Neural progenitor cell (in vitro differentiated cells): ENCODE data around the gene ARHGEF9. TPM values are rescaled to one million over a fixed set of nuclear protein-coding genes. Genes with fewer than 3 reads are reported as not detected.
A peak's percentile ranks its signal among the peaks of the same experiment; 100 is the strongest.

Experiments
- DNase-seq: peaks from one replicate; pipeline ENCODE4 v3.0.0-alpha.2; 2016; ENCODE audit warnings: low spot score
- H2AFZ ChIP-seq: fragments of 200-600 bp; sonication (generic); replicated peaks from 2 replicates; pipeline ENCODE4 v1.6.1; 2016; ENCODE audit warnings: antibody characterized with exemption
- H3F3A ChIP-seq: fragments of 200-600 bp; sonication (generic); 2 replicates; pipeline ENCODE4 v1.6.1; 2016; ENCODE audit warnings: antibody characterized with exemption, low read depth
- H3K27ac ChIP-seq: fragments of 200-600 bp; sonication (generic); 2 replicates; pipeline ENCODE4 v1.5.1; 2016; ENCODE audit warnings: mild to moderate bottlenecking
- H3K27me3 ChIP-seq: fragments of 200-600 bp; sonication (generic); 2 replicates; pipeline ENCODE4 v1.6.1; 2016; ENCODE audit warnings: mild to moderate bottlenecking, moderate library complexity
- H3K36me3 ChIP-seq: fragments of 200-600 bp; sonication (generic); 2 replicates; pipeline ENCODE4 v1.5.1; 2016
- H3K4me1 ChIP-seq: fragments of 200-600 bp; sonication (generic); 2 replicates; pipeline ENCODE4 v1.6.1; 2016; ENCODE audit warnings: mixed run types
- H3K4me2 ChIP-seq: fragments of 200-600 bp; sonication (generic); 2 replicates; pipeline ENCODE4 v1.6.1; 2016
- H3K4me3 ChIP-seq: fragments of 200-600 bp; sonication (generic); 2 replicates; pipeline ENCODE4 v1.5.1; 2016
- H3K79me2 ChIP-seq: fragments of 200-600 bp; sonication (generic); 2 replicates; pipeline ENCODE4 v1.6.1; 2016; ENCODE audit warnings: low read depth
- H3K9ac ChIP-seq: fragments of 200-600 bp; sonication (generic); 2 replicates; pipeline ENCODE4 v1.6.1; 2016
- H3K9me3 ChIP-seq: fragments of 200-600 bp; sonication (generic); 2 replicates; pipeline ENCODE4 v1.5.1; 2016; ENCODE audit warnings: low read depth
- H4K20me1 ChIP-seq: fragments of 200-600 bp; sonication (generic); 2 replicates; pipeline ENCODE4 v1.6.1; 2016; ENCODE audit warnings: low read depth
- H3K27ac Mint-ChIP-seq: 3 replicates; pipeline ENCODE4 v1.8.0; 2021; ENCODE audit warnings: mixed read lengths
- H3K27me3 Mint-ChIP-seq: 2 replicates; pipeline ENCODE4 v1.8.0; 2022; ENCODE audit warnings: low read depth, mild to moderate bottlenecking, inconsistent platforms, moderate library complexity, mixed read lengths; ENCODE audit not compliant: insufficient read depth
- H3K36me3 Mint-ChIP-seq: 3 replicates; pipeline ENCODE4 v1.8.0; 2021; ENCODE audit warnings: mixed read lengths
- H3K4me1 Mint-ChIP-seq: 3 replicates; pipeline ENCODE4 v1.8.0; 2021; ENCODE audit warnings: mixed read lengths
- H3K4me3 Mint-ChIP-seq: 3 replicates; pipeline ENCODE4 v1.8.0; 2021; ENCODE audit warnings: mild to moderate bottlenecking, moderate library complexity, mixed read lengths
- H3K9me3 Mint-ChIP-seq: 3 replicates; pipeline ENCODE4 v1.8.0; 2020; ENCODE audit warnings: mixed read lengths
- CTCF ChIP-seq: fragments of 200-600 bp; sonication (generic); IDR thresholded peaks from 2 replicates; pipeline ENCODE4 v1.5.1; 2017; ENCODE audit warnings: antibody characterized with exemption, mild to moderate bottlenecking
- EZH2 ChIP-seq: fragments of 200-600 bp; sonication (generic); IDR thresholded peaks from 2 replicates; pipeline ENCODE4 v1.6.1; 2017; ENCODE audit warnings: antibody characterized with exemption, mild to moderate bottlenecking, moderate library complexity
- EZH2phosphoT487 ChIP-seq: fragments of 200-600 bp; sonication (generic); IDR thresholded peaks from 2 replicates; pipeline ENCODE4 v1.6.1; 2017; ENCODE audit warnings: antibody characterized with exemption
- total RNA-seq: library from RNA; depleted of rRNA; stranded (reverse); fragments of >200 nt; gene quantifications from 2 replicates; pipeline ENCODE4 v1.2.3, GENCODE V29; 2015; ENCODE audit warnings: low replicate concordance

ARHGEF9 gene
- total RNA-seq, 1 donor from 2014 or later = 49.7 TPM

GRCh38 chrX:63747331-63747730 lies 37.7 kb downstream of the ARHGEF9 start:
- Mint-ChIP-seq H3K27me3 (no peaks in the 10 kb centered on the region), H3K9me3 (peaks cover 2% of the 10 kb centered on the region), H3K36me3 (peaks cover 3% of the 10 kb centered on the region), H3K4me3 (no peak overlapping the region), H3K4me1 (peaks cover 57% of the 10 kb centered on the region), H3K27ac (no peak overlapping the region)
- DNase-seq = no peak
- no peak overlapping the region for H3K4me3 ChIP-seq
- H3K4me2 ChIP-seq = no peak overlapping the region
- peaks cover 11% of the 10 kb centered on the region for H3F3A ChIP-seq
- no peak overlapping the region for H2AFZ ChIP-seq
- H4K20me1 ChIP-seq = peaks cover 27% of the 10 kb centered on the region
- H3K79me2 ChIP-seq = peaks cover 100% of the 10 kb centered on the region
- TF ChIP-seq EZH2 (no peak), CTCF (no peak), EZH2phosphoT487 (no peak)
- no peaks in the 10 kb centered on the region for H3K9me3 ChIP-seq
- peaks cover 40% of the 10 kb centered on the region for H3K4me1 ChIP-seq
- H3K36me3 ChIP-seq = no peaks in the 10 kb centered on the region
- no peak overlapping the region for H3K9ac ChIP-seq
- no peaks in the 10 kb centered on the region for H3K27me3 ChIP-seq
- H3K27ac ChIP-seq = no peak overlapping the region

- peaks cover 3% of the 10 kb centered on the region for H3K36me3 Mint-ChIP-seq
- Histone ChIP-seq H3K36me3 (no peaks in the 10 kb centered on the region), H3K9ac (no peak overlapping the region), H3F3A (peaks cover 8% of the 10 kb centered on the region), H3K4me1 (peaks cover 37% of the 10 kb centered on the region), H4K20me1 (peaks cover 33% of the 10 kb centered on the region), H3K4me2 (no peak overlapping the region), H2AFZ (no peak overlapping the region), H3K27me3 (no peaks in the 10 kb centered on the region), H3K27ac (no peak overlapping the region), H3K4me3 (no peak overlapping the region), H3K79me2 (peaks cover 100% of the 10 kb centered on the region), H3K9me3 (no peaks in the 10 kb centered on the region)
- no peak for DNase-seq
- no peak overlapping the region for H3K27ac Mint-ChIP-seq
- H3K4me3 Mint-ChIP-seq = no peak overlapping the region
- TF ChIP-seq EZH2phosphoT487 (no peak), EZH2 (no peak), CTCF (no peak)
- H3K27me3 Mint-ChIP-seq = no peaks in the 10 kb centered on the region
- peaks cover 2% of the 10 kb centered on the region for H3K9me3 Mint-ChIP-seq
- H3K4me1 Mint-ChIP-seq = peaks cover 55% of the 10 kb centered on the region
These were observed 38.3 kb downstream of the ARHGEF9 start for GRCh38 chrX:63746715-63747114.

GRCh38 chrX:63746278-63746677 lies 38.7 kb downstream of the ARHGEF9 start:
- peaks cover 51% of the 10 kb centered on the region for H3K4me1 Mint-ChIP-seq
- H2AFZ ChIP-seq = no peak overlapping the region
- H3K27me3 ChIP-seq = no peaks in the 10 kb centered on the region
- H3K79me2 ChIP-seq = peaks cover 100% of the 10 kb centered on the region
- no peak overlapping the region for H3K4me3 Mint-ChIP-seq
- no peak for DNase-seq
- H3K36me3 Mint-ChIP-seq = peaks cover 5% of the 10 kb centered on the region
- no peaks in the 10 kb centered on the region for H3K9me3 ChIP-seq
- H3K36me3 ChIP-seq = no peaks in the 10 kb centered on the region
- H3K27ac Mint-ChIP-seq = peak overlapping the region; percentile 38
- H4K20me1 ChIP-seq = peaks cover 33% of the 10 kb centered on the region
- H3K27me3 Mint-ChIP-seq = no peaks in the 10 kb centered on the region
- no peak overlapping the region for H3K9ac ChIP-seq
- H3K27ac ChIP-seq = no peak overlapping the region
- peaks cover 35% of the 10 kb centered on the region for H3K4me1 ChIP-seq
- peaks cover 2% of the 10 kb centered on the region for H3K9me3 Mint-ChIP-seq
- H3F3A ChIP-seq = peaks cover 4% of the 10 kb centered on the region
- H3K4me2 ChIP-seq = no peak overlapping the region
- TF ChIP-seq CTCF = no peak
- no peak for TF ChIP-seq EZH2phosphoT487
- TF ChIP-seq EZH2 = no peak
- H3K4me3 ChIP-seq = no peak overlapping the region
